PC-9 (cell line): Measurements from ENCODE around the gene THG1L.

ENCODE experiments used
- CTCF ChIP-seq: fragments of 200-600 bp; sonication (generic); conservative IDR thresholded peaks from 2 replicates; pipeline ENCODE4 v1.6.1; 2017; ENCODE audit warnings: mixed run types, antibody characterized with exemption, mild to moderate bottlenecking, moderate library complexity
- EZH2 ChIP-seq: fragments of 200-600 bp; sonication (generic); IDR thresholded peaks from 2 replicates; pipeline ENCODE4 v1.8.0; 2017; ENCODE audit warnings: antibody characterized with exemption, low read depth

- peak; percentile 67; the same call in 1 of the 2 replicates for TF ChIP-seq CTCF
- no peak for TF ChIP-seq EZH2
These were observed 9.0 kb downstream of the THG1L start for GRCh38 chr5:157740229-157740610.
